ENCODE measurements around the gene NUP153.
"Not testable (repeated sequence)": the region's sequence is repeated elsewhere in the genome, so short reads cannot be mapped to it uniquely, and the experiment has no call there.

Gene NUP153

GRCh38 chr6:17599877-17600526 lies 106.7 kb downstream of the NUP153 start, which contains the start of gene FAM8A1:
TSS of gene FAM8A1 (plus strand) at chr6:17600302. CDS start at chr6:17600410, 108 bp downstream.
- peak; percentile 95 for DNase-seq

DNA sequence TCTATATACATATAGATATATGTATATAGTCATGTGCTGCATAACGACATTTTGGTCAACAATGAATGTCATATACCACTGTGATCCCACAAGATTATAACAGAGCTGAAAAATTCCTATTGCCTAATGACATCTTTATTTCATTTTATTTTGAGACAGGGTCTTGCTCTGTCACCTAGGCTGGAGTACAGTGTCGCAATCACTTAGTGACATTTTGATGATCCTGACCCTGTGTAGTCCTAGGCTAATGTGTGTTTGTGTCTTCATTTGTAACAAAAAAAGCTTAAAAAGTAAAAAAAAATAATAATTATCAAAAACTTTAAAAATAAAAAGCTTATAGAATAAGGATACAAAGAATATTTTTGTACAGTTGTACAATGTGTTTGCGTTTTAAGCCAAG lies 110.6 kb downstream of the NUP153 start:
- no peak for DNase-seq

- no peak for DNase-seq
Observed at GRCh38 chr6:17593246-17593645, 113.5 kb downstream of the NUP153 start.

GRCh38 chr6:17591287-17591686 lies 115.4 kb downstream of the NUP153 start:
- DNase-seq = peak; percentile 3

- peak; percentile 19 for DNase-seq
Observed at GRCh38 chr6:17589406-17590096, 117.2 kb downstream of the NUP153 start.

DNA sequence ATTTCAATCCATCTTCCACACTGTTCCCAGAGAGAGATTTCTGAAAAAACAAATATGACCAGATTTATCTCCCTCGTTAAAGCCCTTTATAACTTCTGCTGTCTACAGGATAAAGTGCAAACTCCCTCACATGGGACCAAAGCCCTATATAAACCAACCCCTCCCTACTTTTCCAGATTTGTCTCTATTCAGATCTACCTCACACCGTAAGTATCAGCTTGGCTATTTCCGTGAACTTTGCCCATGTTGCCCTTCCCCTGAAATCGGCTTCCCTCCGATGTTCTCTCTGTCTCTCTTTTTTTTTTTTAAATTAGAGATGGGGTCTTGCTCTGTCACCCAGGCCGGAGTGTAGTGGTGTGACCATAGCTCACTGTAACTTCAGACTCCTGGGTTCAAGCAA lies 118.7 kb downstream of the NUP153 start:
- DNase-seq = no peak

GRCh38 chr6:17586623-17587022 lies 120.1 kb downstream of the NUP153 start:
- DNase-seq = not testable (repeated sequence)

- DNase-seq = peak; percentile 12
Observed at GRCh38 chr6:17585766-17586490, 120.8 kb downstream of the NUP153 start.

DNA sequence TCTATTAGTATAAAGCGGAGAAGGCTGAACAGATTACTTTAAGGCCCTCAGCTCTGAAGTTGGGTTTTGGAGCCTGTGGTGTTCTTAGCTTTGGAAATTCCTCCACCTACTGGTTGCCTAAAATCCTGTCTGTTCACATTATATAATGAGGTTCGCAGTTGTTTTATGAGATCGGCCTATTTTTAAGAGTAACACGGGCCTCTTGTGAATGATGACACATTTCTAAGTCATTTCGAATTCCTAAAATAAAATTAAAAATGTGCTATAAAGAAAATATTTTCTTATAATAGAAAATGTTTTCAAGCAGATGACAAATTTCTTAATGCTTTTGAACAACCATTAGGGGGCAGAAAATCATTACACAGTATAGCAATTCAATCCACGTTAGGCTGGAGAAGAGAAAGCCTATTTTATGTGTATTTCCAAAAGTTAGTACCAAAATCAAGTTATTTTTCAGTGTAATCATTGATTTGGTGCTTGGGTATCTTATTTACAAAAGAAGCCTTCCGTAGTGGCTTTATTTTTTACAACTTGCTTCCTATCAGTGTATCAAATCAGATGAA lies 122.4 kb downstream of the NUP153 start:
- DNase-seq = peak; percentile 56

DNA sequence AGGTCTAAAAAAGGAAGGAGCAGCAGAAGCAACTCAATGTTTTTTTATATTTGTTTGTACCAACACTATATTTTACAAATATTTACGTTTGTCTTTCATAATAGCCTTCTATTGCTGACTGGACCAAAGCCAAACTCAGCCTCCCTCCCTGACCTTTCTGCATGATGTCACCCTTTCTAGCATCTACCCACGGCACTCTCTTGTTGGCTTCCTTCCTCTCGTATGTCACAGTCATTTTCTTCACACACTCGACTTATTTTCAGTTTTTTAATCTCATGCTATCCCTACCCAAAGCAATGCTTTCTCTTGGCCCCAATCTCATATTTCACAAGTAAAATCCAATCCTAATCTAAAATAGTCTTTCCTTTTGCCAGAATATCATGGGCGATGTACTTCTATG lies 122.9 kb downstream of the NUP153 start:
- DNase-seq = no peak

DNA sequence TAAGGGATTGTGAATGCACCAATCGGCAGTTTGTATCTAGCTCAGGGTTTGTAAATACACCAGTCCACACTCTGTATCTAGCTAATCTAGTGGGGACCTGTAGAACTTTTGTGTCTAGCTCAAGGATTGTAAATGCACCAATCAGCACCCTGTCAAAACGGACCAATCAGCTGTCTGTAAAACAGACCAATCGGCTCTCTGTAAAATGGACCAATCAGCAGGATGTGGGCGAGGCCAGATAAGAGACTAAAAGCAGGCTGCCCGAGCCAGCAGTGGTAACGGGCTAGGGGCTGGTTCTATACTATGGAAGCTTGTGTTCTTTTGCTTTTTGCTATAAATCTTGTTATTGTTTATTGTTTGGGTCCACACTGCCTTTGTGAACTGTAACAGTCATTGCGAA lies 125.4 kb downstream of the NUP153 start:
- peak; percentile 14 for DNase-seq

GRCh38 chr6:17580518-17581048 lies 126.1 kb downstream of the NUP153 start:
- peak; percentile 16 for DNase-seq

GRCh38 chr6:17577059-17577458 lies 129.7 kb downstream of the NUP153 start:
- DNase-seq = no peak

GRCh38 chr6:17574866-17575560 lies 131.7 kb downstream of the NUP153 start:
- DNase-seq = no peak

GRCh38 chr6:17565399-17565798 lies 141.3 kb downstream of the NUP153 start:
- no peak for DNase-seq
